Glomerular visceral epithelial cell (primary cell): ENCODE measurements around the gene MAP3K6.

ENCODE experiments used
- DNase-seq: peaks from one replicate; pipeline ENCODE4 v3.0.0-alpha.2; 2016; ENCODE audit errors: extremely low spot score

MAP3K6 gene

DNA sequence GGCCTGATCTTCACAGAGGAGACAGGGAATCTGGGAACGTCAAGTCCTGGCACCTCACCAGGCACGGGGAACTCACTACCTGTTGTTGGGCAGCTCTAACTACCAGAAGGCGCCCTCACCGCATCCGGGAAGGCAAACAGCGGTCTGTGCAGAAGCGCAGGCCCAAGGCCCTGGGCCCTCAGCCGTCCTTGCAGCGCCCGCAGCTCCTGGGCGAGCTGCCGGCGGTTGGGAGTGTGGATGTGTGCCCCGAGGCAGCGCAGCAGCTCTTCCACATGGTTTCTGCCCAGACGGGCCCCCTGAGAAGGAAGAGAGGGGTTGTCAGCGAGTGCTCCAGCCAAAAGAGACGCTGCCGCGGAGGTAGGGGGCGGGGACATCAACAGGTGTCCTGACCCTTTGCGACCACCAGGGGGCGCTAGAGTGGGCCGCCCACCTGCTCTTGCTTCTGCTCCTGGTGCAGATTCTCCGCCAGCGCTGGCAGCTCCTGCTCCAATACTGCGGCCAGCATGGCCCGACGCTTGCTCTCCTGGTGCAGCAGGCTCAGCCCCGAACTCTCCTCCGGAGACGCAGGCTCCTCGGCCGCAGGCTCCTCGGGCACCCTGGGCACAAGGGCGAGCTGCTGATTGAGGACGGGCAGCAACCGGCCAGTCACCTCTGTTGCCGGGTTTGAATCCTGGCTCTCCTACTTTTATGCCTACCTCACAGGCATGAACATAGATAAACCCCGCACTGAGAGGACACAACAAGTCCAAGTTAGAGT lies 9.3 kb downstream of the MAP3K6 start:
- DNase-seq = peak; percentile 51

DNA sequence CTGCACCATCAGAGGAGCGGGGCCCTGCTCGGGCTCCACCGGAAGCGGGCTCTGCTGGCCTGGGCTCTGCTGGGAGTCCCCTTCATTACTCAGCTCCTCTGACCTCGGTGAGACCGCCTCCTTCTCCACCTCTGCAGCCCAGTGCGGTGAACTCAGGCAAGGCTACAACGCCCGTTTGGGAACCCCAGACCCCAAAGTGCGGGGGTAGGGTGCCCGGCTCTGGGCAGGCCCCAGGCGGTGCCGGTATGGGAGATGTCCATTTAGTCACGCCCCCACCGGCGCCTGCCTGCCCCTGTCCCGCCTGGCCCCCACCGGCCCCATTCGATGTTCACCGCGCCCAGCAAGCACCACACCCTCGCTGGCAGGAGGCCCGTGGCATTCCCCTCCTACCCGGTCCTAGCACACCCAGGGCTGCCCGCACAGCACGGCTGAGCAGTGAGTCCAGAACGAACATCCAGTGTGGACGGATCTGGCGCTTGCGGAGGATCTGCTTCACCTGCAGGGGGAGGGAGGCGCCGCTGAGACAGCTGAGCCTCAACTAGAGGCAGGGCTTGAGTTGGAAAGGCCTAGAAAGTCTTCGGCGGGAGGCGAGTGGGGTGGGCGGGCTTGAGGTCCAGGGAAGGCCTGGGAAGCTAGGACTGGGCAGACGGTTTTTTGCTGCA lies 10.0 kb downstream of the MAP3K6 start:
- no peak for DNase-seq

DNA sequence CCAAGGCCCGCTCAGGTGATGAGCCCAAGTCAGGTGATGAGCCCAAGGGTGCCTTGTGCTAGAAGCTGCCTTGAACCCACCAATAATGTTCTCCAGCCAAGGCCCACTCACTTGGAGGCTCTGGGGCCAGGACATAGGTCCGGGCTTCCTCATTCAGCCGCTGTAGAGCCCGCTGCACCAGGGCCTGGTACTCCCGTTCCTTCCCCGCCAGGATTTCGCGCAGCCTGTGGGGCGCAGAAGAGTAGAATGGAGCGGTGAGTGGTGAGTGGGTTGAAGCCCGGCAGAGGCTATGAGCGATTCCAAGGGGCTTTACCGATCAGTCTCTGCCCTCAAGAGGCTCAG lies 10.5 kb downstream of the MAP3K6 start:
- no peak for DNase-seq

DNA sequence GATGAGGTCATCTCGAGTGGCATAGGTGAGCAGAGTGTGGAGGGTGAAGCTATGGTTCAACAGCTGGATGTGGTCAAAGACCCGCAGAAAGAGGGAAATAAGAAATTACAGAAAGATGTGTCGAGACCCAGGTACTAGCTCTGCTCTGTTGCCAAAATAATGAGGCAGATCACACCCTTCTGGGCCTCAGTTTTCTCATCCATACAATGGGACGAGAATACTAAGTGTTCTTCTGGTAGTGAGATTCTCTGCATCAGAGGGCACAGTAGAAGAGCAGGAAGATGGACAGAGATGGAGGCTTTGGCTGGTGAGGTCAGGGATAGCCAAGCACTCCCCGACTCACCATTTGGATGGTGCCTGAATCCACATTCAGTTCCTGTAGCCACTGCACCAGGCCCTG lies 11.1 kb downstream of the MAP3K6 start:
- no peak for DNase-seq

DNA sequence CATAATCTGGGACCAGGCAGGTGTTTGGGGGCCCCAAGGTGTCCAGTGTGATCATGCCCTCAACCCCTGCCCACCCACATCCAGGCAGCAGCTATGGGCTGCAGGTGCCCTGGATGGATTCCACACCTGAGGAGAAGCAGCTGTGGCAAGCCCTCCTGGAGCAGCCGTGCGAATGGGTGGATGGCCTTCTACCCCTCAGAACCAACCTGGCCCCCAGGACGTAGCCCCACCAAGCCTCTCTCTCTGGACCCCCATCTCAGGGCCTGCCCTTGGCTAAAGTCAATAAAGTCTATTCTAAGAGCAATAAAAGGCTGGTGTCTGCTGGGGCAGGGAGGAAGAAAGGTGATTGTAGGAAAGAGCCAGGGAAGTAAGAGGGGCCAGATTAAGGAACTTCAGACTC lies 13.1 kb downstream of the MAP3K6 start:
- no peak for DNase-seq

DNA sequence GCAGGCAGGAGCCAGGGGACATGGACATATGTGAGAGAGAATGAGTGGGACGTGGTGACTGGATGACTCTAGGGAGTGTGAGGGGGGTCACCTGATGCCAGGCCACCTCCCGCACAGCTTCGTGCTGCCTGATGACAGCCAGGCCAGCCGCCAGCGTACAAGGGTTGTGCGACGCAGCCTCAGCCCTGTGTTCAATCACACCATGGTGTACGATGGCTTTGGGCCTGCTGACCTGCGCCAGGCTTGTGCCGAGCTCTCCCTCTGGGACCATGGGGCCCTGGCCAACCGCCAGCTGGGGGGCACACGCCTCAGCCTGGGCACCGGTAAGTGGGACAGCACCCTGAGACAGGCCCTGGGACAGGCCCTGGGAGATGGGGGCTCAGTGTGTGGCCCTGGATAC lies 13.6 kb downstream of the MAP3K6 start:
- no peak for DNase-seq

DNA sequence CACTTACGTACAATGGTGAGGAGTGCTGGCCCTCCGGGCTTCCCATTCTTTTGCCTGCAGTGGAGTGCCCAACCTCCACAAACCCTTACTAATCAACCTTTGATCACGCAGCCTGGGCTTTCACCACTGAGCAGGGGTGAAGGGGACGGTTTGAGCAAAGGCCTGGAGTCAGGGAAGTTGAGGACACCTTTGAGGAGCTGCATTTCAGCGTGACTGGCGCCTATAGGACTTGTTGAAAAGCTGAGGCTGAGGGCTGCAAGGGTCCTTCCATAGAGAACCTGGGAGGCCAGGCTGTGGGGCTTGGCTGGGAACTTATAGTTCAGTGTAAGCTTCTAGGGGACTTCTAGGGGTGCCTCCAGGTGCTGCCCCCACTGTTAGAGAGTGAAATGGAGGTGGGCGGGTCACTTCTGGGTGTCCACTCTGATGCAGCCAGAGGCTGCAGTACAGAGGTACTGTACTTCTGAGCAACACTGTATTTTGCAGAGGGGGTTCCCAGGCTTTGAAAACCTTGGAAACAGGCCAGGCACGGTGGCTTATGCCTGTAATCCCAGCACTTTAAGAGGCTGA lies 15.1 kb downstream of the MAP3K6 start:
- no peak for DNase-seq

DNA sequence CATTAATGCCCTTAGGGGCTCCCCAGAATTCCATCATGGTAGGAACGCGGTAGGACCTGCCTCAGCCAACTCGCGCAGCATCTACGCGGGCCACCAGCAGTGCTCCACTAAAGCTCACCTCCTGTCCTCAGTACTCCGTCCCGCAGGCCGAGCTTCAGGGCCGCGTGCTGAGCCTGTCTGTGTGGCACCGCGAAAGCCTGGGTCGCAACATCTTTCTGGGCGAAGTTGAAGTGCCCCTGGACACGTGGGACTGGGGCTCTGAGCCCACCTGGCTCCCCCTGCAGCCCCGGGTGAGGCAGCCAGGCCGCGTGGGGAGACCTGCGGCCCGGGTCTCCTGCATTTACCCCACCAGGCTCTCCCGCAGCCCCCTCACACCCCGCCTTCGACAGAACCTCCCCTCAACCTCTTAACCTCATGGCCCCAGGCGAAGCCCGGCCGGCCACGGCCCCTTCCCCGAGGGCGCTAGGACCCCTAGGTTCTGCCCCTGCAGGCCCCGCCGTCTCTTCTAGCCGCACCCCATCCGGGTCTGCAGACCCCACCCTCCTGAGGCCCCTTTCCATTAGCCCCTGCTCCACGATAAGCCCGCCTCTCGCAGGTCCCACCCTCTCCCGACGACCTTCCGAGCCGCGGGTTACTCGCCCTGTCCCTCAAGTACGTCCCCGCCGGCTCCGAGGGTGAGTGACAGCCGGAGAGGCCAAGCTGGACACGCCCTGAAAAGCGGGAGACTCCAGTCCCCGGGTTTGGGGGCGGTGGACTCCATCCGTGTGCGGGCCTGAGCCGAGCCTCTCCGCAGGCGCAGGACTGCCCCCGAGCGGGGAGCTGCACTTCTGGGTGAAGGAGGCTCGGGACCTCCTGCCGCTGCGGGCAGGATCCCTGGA lies 15.9 kb downstream of the MAP3K6 start:
- no peak for DNase-seq

DNA sequence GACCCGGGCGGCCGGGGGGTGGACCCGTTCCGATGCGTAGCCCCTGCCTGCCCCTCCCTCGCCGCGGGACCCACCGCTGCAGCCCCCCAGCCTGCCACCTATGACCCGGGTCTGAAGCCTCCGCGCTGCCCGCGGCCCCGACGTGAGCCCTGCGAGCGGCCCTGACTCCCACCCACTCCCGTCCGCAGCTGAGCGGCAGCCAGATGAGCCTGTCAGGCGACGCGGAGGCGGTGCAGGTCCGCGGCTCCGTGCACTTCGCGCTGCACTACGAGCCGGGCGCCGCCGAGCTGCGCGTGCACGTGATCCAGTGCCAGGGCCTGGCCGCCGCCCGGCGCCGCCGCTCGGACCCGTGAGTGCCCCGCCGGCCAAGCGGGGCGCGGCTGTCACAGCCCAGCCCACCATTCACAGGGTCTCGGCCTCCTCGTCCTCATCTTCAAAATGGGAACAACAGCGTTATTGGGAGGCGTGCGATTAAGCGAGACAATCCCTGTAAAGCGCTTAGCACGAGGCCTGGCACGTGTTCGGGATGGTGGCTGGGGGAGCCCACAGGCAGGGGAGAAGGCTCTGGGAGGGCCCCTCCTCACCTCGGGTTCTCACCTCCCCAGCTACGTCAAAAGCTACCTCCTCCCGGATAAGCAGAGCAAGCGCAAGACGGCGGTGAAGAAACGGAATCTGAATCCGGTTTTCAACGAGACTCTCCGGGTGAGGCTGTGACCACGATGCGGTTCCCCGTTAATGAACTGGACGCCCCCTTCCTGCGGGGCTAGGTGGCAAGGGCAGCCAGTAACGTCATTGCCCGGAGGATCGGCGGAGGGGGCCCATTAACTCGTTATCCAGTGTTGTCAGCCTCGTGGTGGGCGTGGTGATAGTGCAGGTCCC lies 16.7 kb downstream of the MAP3K6 start:
- DNase-seq = no peak

DNA sequence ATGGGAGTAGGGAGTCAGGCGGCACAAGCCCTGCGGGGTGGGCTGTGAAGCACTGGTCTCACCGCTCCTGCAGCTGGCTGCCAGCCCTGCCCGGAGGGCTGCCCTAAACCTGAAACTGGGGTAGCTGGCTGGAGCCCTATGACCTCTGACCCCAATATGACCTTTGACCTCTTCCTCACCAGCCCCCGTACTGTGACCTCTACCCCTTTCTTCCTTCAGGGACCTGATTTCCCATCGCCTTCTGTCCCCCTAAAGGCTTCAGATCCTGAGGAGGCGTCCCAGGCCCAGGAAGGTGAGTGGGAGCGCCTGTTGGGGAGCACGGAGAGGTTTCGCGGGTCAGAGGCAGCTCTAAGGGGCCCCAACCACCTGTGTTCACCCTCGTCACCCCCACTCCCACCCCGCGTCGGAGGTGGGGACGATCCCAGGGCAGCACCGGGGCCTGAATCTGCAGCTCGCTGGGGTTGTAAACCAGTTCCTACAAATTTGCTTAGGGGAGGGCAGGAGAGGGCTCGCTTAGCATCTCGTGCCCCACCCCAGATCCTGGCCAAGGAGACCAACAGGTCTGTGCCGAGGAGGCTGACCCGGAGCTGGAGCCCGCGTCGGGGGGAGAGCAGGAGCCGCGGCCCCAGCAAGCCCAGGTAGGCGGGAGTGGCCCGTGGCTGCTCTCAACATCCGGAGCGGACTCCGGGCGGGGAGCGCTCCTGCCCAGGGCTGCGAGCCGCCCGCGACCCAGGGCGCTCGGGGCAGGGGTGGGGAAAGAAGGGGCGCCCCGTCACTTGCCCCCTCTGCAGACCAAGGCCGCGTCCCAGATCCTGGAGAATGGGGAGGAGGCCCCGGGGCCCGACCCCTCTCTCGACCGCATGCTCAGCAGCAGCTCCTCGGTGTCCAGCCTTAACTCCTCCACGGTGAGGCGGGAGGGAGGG lies 17.6 kb downstream of the MAP3K6 start:
- peak; percentile 73 for DNase-seq

DNA sequence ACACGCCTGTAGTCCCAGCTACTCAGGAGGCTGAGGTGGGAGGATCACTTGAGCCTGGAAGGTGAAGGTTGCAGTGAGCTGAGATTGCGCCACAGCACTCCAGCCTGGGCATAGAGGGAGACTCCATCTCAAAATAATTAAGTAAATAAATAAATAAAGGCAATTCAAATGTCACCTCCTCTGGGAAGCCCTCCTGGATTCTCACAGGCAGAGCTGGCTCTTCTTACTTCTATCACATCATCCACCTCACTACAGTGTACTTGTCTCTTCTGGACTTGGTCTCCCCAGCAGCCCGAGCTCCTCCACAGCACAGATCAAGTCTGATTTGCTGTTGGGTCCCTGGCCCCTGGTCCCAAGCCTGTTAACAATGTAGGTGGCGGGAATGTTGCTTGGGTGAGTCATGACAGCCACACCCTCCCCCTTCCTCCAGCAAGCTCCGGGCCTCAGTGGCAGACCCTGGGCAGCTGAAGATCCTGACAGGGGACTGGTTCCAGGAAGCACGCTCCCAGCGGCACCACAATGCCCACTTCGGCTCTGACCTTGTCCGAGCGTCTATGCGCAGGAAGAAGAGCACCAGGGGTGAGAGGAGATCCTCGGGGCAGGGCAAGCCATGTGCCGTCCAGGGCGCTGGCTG lies 19.7 kb downstream of the MAP3K6 start:
- no peak for DNase-seq

DNA sequence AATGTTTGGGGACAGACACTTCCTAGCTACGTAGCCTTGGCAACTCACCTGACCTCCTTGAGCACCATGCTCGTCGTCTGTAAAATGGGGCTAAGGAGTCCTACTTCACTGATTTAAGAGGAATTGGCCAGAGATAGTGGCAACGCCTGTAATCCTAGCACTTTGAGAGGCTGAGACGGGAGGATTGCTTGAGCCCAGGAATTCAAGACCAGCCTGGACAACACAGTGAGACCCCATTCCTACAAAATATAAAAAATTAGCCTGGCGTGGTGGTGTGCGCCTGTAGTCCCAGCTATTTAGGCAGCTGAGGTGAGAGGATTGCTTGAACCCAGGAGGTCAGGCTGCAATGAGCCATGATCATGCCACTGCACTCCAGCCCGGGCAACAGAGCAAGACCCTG lies 20.4 kb downstream of the MAP3K6 start:
- DNase-seq = no peak

DNA sequence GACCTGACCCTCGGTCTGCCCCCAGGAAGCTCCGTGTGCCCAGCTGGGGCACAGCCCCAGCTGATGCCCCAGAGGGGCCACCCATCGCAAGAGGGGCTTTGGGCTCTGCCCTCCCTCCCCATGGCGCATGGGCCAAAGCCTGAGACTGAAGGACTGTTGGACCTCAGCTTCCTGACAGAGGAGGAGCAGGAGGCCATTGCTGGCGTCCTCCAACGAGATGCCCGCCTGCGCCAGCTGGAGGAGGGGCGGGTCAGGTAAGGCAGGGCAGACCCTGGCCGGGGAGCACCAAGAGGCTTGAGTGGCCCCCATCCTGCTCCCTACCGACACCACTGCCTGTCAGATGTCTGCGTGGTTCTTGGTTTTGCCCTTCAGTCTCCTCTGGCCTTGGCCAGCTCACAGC lies 21.5 kb downstream of the MAP3K6 start:
- DNase-seq = no peak

DNA sequence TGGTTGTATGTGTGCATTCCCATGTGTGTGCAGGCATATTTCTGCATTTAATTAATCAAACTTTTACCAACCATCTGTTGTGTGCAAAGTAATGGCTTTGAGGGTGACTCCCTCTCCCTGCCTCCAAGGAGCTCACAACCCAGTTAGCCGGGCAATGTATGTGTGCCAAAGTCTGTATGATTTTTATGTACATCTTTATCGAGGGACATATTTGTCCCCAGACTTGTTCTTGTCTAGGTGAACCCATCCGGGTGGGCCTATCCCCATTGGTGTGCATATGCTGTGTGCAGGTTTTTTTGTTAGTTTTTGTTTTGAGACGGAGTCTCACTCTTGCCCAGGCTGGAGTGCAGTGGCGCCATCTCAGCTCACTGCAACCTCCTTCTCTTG lies 23.1 kb downstream of the MAP3K6 start:
- DNase-seq = no peak

DNA sequence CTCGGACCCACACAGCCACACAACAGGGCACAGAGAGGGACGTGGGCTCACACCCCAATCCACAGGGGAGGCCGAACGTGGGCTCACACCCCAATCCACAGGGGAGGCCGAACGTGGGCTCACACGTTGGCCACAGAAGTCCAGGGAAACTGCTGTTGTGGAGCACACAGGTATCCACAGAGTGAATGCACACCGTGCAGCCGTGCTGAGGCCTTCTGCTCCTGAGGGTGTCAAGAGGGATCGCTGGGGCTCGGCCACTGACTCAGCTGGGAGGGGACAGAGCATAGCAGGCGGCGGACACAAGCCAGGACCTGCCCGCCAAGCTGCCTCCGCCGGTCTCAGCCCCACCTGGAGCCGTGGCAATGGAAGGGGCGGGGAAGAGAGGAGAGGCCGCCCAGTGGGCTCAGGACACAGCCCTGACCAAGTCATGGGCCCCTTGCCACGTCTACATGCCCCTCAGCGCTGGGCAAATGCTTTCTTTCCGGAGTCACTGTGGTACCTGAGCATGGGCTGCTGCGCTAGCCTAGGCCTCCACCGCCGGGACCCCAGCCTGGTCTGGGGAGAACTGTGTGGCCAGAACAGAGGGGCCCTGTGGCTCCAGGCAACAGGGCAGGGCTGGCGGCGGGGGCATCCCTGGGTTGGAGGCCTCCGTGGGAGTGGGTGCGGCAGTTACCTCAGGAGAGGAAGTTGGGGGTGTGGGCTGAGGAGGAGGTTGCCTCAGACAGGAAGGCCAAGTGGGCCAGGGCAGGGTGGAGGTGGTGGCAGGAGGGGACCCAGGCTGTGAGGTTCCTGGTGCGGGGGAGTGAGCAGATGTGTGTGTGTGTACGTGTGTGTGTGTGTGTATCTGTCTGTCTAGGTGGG lies 23.8 kb downstream of the MAP3K6 start:
- DNase-seq = no peak

DNA sequence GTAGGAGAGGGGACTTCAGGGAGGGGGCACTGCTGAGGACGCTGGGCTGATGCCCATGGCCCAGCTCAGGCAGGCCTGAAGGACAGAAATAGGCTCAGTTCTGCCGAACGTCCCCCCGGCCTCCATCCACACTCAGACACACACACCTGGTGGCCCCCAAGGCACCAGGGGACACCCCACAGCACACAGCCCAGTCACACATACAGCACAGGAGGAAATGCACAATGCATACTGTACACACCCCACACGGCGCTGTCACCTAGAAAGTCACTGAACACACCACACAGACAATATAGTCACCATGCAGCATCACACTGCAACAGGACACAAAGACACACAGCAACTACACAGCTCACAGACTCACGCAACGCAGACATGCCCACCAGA lies 24.4 kb downstream of the MAP3K6 start:
- no peak for DNase-seq

DNA sequence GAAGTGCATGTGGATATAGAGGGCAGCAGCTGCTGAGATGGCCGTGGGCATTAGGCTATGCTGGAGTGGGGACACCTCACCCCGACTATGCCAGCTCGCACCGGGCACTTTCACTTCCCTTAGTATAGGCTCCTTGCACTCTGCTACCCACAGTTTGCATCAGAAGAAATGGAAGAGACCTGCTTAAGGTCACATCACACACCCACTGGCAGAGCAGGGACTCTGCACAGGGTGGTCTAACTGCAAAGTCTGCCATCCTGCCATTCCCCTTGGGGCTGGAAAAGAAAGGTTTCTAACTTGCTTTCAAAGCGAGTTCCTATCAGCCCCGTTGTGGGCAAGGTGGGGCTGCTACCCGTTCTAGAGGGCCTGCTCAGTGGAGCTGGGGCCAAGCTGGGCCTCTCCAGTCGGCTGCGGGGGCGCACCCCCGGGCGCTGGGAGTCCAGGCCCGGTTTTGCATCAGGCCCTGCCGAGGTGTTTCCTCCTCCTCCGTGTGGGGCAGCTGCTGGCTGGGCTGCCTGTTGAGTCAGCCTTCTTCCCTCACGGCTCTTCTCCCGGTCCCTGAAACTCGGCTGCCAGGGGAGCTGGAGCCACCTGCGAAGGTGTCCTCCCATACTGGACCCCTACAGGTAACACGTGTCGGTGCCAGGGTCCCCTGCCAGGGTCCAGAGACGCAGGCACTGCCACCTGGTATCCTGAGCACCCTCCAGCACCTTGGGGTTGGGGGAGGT lies 25.1 kb downstream of the MAP3K6 start, which contains the start of gene SYTL1:
SYTL1 (plus strand) TSS at position 498 of the 728 bp plus-strand sequence. CDS start 3,313 bp downstream, outside the sequence.
- DNase-seq = peak; percentile 82

DNA sequence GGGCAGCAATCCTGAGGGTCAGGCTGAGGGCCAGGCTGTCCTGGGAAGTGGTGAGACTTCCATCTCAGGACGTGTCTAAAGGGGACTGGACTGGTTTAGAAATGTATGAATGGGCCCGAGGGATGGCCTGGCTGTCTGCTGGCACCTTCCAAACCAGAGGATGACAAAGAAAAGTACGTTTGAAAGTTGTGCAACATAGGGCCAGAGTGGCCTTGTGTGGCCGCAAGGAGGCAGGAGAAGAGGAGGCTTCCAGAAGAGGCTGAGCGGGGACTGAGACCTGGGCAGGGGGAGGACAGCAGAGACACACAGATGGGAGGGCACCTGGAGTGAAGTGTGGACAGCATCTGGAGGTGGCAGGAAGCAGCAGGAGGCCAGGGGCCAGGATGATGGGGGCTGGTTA lies 27.5 kb downstream of the MAP3K6 start:
- no peak for DNase-seq
